ENCODE results near the gene MRPL34. TPM values are rescaled to one million over a fixed set of nuclear protein-coding genes. Genes with fewer than 3 reads are reported as not detected.

Gene MRPL34
- total and polyA plus RNA-seq, 9 of the 15 experiments (the other 6 are each of a cell fraction or from before 2014, with no cell fraction given): 11.5 to 256 (median 72.5) TPM

DNA sequence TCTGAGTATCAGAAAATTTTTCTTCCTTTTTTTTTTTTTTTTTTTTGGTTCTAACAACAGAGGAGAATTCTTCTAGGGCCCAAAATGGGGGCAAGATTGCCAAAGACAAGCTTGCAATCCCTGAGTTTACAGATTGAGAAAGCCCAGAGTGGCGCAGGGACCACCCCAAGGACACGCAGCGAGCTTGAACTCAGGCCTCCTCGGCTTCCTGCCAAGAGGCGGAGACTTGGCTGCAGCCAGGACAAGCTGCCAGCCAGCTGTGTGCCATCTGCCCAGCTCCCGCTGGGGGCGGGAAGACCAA, 506 bp upstream of the MRPL34 start (continued):
- TF ChIP-seq, protein P1, sequence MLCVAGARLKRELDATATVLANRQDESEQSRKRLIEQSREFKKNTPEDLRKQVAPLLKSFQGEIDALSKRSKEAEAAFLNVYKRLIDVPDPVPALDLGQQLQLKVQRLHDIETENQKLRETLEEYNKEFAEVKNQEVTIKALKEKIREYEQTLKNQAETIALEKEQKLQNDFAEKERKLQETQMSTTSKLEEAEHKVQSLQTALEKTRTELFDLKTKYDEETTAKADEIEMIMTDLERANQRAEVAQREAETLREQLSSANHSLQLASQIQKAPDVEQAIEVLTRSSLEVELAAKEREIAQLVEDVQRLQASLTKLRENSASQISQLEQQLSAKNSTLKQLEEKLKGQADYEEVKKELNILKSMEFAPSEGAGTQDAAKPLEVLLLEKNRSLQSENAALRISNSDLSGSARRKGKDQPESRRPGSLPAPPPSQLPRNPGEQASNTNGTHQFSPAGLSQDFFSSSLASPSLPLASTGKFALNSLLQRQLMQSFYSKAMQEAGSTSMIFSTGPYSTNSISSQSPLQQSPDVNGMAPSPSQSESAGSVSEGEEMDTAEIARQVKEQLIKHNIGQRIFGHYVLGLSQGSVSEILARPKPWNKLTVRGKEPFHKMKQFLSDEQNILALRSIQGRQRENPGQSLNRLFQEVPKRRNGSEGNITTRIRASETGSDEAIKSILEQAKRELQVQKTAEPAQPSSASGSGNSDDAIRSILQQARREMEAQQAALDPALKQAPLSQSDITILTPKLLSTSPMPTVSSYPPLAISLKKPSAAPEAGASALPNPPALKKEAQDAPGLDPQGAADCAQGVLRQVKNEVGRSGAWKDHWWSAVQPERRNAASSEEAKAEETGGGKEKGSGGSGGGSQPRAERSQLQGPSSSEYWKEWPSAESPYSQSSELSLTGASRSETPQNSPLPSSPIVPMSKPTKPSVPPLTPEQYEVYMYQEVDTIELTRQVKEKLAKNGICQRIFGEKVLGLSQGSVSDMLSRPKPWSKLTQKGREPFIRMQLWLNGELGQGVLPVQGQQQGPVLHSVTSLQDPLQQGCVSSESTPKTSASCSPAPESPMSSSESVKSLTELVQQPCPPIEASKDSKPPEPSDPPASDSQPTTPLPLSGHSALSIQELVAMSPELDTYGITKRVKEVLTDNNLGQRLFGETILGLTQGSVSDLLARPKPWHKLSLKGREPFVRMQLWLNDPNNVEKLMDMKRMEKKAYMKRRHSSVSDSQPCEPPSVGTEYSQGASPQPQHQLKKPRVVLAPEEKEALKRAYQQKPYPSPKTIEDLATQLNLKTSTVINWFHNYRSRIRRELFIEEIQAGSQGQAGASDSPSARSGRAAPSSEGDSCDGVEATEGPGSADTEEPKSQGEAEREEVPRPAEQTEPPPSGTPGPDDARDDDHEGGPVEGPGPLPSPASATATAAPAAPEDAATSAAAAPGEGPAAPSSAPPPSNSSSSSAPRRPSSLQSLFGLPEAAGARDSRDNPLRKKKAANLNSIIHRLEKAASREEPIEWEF (CRISPR knock-in tag; IDR thresholded peaks at IDR 0.05): peak; percentile 70; the same call in 1 of the 2 replicates
- TF ChIP-seq GATAD2A (IDR thresholded peaks at IDR 0.05) (0 out of 2 replicates have a peak, but pooled peaks have one; percentile 42), PTRF (tag; IDR thresholded peaks at IDR 0.05) (no peak), ZNF766 (CRISPR knock-in tag; conservative IDR thresholded peaks at IDR 0.05) (0 out of 2 replicates have a peak, but pooled peaks have one; percentile 65), ADNP (tag; IDR thresholded peaks at IDR 0.05) (0 out of 2 replicates have a peak, but pooled peaks have one; percentile 44), DNMT1 (IDR thresholded peaks at IDR 0.05) (no peak), RBM22 (IDR thresholded peaks at IDR 0.05; ENCODE audit: low read depth, low read length, poor library complexity, severe bottlenecking) (no peak), FOXM1 (IDR thresholded peaks at IDR 0.05; ENCODE audit: low read depth) (no peak), FOXM1 (CRISPR knock-in tag; IDR thresholded peaks at IDR 0.05; ENCODE audit: low read depth) (0 out of 2 replicates have a peak, but pooled peaks have one; percentile 9), ZFP36 (IDR thresholded peaks at IDR 0.05; ENCODE audit: low read depth, low read length, partially characterized antibody) (peak; percentile 52), NCOA4 (IDR thresholded peaks at IDR 0.05; ENCODE audit: partially characterized antibody) (no peak)
- TF ChIP-seq, protein P2, sequence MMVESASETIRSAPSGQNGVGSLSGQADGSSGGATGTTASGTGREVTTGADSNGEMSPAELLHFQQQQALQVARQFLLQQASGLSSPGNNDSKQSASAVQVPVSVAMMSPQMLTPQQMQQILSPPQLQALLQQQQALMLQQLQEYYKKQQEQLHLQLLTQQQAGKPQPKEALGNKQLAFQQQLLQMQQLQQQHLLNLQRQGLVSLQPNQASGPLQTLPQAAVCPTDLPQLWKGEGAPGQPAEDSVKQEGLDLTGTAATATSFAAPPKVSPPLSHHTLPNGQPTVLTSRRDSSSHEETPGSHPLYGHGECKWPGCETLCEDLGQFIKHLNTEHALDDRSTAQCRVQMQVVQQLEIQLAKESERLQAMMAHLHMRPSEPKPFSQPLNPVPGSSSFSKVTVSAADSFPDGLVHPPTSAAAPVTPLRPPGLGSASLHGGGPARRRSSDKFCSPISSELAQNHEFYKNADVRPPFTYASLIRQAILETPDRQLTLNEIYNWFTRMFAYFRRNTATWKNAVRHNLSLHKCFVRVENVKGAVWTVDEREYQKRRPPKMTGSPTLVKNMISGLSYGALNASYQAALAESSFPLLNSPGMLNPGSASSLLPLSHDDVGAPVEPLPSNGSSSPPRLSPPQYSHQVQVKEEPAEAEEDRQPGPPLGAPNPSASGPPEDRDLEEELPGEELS (CRISPR knock-in tag; IDR thresholded peaks at IDR 0.05; ENCODE audit: borderline replicate concordance): 0 out of 2 replicates have a peak, but pooled peaks have one; percentile 77

Measured in K562 (cell line).